Measurements from ENCODE around the gene CUBN. TPM values are rescaled to one million over a fixed set of nuclear protein-coding genes. Genes with fewer than 3 reads are reported as not detected.

The CUBN gene
- total RNA-seq, 1 experiment from 2014 or later = 0.34 TPM

- Histone ChIP-seq H3K27me3 (no peaks in the 10 kb centered on the region), H3K27ac (peak overlapping the region; percentile 99), H3K9me3 (replicated peaks) (no peaks in the 10 kb centered on the region), H3K4me1 (peaks cover 41% of the 10 kb centered on the region), H3K36me3 (no peaks in the 10 kb centered on the region), H3K4me3 (no peak overlapping the region)
- DNase-seq = no peak
Observed at GRCh38 chr10:16986082-16986405, 143.6 kb downstream of the CUBN start.

DNA sequence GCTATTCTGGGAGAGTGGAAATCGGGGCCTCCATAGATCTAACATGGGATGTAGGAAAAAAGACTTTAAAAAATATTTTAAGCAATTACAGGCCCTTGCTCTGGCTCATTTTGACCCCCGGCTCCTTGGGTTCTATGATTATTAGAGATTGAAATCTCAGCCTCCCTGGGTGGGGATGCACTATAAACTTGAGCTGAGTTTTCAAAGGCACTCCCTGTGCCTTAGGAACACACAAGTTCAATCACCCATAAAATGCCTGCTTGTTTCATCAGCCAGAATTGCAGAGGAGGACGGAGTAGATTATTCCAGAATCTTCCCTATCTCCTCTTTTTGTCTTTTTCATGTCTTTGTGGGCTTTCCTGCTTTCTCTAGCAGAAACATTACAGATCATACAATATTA lies 145.4 kb downstream of the CUBN start:
- DNase-seq = no peak
- Histone ChIP-seq H3K4me1 (peaks cover 34% of the 10 kb centered on the region), H3K27me3 (no peaks in the 10 kb centered on the region), H3K27ac (no peak overlapping the region), H3K9me3 (replicated peaks) (no peaks in the 10 kb centered on the region), H3K36me3 (no peaks in the 10 kb centered on the region), H3K4me3 (no peak overlapping the region)

DNA sequence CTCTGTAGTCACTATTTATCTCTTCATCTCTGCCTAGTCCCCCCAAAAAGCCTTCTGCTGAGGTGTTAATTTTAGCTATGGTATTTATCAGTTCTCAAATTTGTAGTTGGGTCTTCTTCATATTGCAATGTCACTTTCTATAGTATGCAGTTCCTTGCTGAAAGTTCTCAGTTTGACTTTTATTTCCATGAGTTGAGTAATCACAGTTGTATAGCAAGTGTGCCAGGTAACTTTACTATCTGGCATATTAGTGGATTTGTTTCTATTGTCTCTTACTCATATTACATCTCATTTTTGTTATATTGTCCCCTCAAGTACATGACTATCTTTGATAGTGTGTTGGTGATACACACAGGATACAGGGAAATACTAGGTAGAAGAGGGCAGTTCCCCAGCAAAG lies 152.8 kb downstream of the CUBN start:
- no peaks in the 10 kb centered on the region for H3K27me3 ChIP-seq
- no peaks in the 10 kb centered on the region for H3K9me3 ChIP-seq (replicated peaks)
- H3K4me1 ChIP-seq = no peaks in the 10 kb centered on the region

GRCh38 chr10:16975188-16975587 lies 154.4 kb downstream of the CUBN start:
- no peaks in the 10 kb centered on the region for H3K27me3 ChIP-seq
- no peak overlapping the region for H3K27ac ChIP-seq
- DNase-seq = no peak
- H3K9me3 ChIP-seq (replicated peaks) = no peaks in the 10 kb centered on the region
- no peaks in the 10 kb centered on the region for H3K4me1 ChIP-seq
- no peaks in the 10 kb centered on the region for H3K36me3 ChIP-seq
- H3K4me3 ChIP-seq = no peak overlapping the region

More for the DNA sequence above, 152.8 kb downstream of the CUBN start:
- DNase-seq = no peak
- Histone ChIP-seq H3K27ac (no peak overlapping the region), H3K4me3 (no peak overlapping the region), H3K36me3 (no peaks in the 10 kb centered on the region)

- Histone ChIP-seq H3K4me1 (peaks cover 46% of the 10 kb centered on the region), H3K4me3 (no peak overlapping the region), H3K27me3 (no peaks in the 10 kb centered on the region), H3K36me3 (no peaks in the 10 kb centered on the region), H3K9me3 (replicated peaks) (no peaks in the 10 kb centered on the region), H3K27ac (peak overlapping the region; percentile 98)
- DNase-seq = peak; percentile 74
Observed at GRCh38 chr10:16968416-16969041, 161.1 kb downstream of the CUBN start.

DNA sequence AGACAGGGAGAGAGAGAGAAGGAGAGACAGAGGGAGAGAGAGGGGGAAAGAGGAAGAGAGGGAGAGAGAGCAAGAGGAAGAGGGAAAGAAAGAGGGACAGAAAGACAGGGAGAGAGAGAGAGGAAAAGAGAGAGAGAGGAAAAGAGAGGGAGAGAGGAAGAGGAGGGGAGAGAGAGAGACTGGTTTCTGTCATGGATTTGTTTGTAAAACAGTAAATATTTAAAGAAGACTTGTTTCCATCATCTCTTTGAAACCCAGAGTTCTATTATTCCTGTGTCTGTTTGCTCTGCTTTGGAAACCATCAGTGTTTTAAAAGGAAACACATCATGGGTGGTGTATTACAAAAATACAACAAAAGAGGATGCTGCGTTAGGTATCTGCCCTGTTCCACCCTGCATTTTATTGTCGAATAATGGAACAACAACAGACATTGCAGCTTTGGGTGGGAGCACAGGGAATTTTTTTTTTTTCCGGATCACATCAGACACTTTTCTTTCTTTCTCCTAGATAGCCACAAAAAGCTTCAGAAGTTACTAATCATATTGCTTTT lies 161.7 kb downstream of the CUBN start:
- no peaks in the 10 kb centered on the region for H3K9me3 ChIP-seq (replicated peaks)
- H3K4me1 ChIP-seq = peaks cover 48% of the 10 kb centered on the region
- no peaks in the 10 kb centered on the region for H3K36me3 ChIP-seq
- no peaks in the 10 kb centered on the region for H3K27me3 ChIP-seq
- H3K4me3 ChIP-seq = no peak overlapping the region
- no peak for DNase-seq
- peak overlapping the region; percentile 98 for H3K27ac ChIP-seq

DNA sequence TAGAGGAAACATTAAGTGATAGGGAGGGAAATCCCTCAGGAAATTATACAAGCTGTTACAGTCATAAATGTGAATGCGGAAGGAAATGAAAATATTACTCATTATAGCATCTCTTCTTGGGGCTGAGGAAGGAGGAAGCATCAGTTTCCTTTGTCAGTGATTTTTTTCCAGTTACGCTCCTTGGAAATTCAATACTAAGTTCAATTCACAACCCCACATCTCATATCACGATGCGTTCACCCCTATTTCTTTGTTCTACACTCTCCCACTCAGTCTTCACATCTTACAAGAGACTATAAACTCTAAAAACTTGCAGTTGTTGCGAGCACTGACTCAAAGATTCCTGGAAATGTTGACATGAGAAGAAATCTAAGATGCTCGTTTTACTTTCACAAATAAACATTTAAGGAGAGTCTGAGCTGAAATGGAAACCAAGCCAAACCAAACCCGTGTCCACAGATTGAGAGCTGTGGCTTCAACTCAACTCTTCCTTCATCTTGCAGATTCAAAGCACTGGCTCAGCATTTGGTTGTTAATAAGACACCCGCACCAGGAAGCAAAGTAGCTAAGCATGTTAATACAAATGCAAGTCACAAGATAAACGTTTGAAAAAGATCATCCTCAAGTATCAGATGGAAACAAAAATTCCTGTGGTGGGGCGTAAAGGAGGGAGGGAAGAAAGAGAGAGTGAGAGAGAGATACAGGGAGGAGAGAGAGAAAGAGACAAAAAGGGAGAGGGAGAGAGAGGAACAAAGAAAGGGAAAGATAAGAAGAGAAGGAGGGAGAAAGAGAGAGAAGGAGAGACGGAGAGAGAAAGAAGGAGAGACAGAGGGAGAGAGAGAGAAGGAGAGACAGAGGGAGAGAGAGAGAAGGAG lies 162.4 kb downstream of the CUBN start:
- Histone ChIP-seq H3K4me1 (peaks cover 48% of the 10 kb centered on the region), H3K27me3 (no peaks in the 10 kb centered on the region), H3K27ac (peak overlapping the region; percentile 98), H3K4me3 (no peak overlapping the region), H3K9me3 (replicated peaks) (no peaks in the 10 kb centered on the region), H3K36me3 (no peaks in the 10 kb centered on the region)
- no peak for DNase-seq

- Histone ChIP-seq H3K4me1 (peaks cover 48% of the 10 kb centered on the region), H3K36me3 (no peaks in the 10 kb centered on the region), H3K27me3 (no peaks in the 10 kb centered on the region), H3K9me3 (replicated peaks) (no peaks in the 10 kb centered on the region), H3K4me3 (peak overlapping the region; percentile 50), H3K27ac (peak overlapping the region; percentile 98)
- DNase-seq = peak; percentile 89 to 94
Observed at GRCh38 chr10:16965740-16966447, 163.7 kb downstream of the CUBN start.

GRCh38 chr10:16965344-16965616 lies 164.3 kb downstream of the CUBN start:
- H3K4me1 ChIP-seq = peaks cover 52% of the 10 kb centered on the region
- H3K9me3 ChIP-seq (replicated peaks) = no peaks in the 10 kb centered on the region
- peak overlapping the region; percentile 98 for H3K27ac ChIP-seq
- H3K4me3 ChIP-seq = peak overlapping the region; percentile 50
- no peaks in the 10 kb centered on the region for H3K27me3 ChIP-seq
- no peaks in the 10 kb centered on the region for H3K36me3 ChIP-seq
- DNase-seq = peak; percentile 70 to 79

DNA sequence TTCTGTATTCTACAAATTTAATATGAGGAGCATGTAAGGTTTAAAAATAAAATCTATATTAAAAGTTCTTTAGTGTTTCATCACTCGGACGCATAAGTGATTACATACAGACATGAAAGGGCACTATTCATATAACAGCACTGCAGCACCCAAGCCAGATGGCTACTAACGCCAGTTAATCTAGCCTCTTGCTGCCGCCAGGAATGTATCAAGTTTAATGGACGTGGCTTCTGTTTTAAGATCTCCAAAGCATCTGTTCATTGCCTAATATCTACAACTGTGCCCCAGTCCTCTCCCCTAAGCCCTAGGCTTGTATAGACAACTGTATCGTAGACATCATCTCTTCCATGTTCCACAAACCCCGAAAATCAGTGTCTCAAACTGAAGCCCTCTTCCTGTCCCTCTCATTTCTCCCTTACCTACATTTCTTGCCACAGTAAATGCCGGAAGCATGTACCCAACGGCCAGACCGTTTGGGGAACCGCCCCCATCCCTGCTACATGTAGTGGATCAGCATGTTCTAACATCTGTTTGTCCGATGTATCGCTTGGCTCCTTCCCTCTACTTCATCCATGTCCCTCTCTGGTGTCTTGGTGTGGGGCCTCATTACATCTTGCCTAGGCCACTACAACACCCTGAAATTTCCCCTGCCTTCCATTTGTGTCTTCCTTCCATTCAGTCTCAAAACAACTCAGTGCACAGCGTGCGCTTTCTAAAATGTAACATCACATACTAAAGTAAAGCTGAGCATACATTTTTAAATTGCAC lies 164.9 kb downstream of the CUBN start:
- H3K4me3 ChIP-seq = peak overlapping the region; percentile 50

GRCh38 chr10:16960551-16960950 lies 169.1 kb downstream of the CUBN start:
- H3K27me3 ChIP-seq = no peaks in the 10 kb centered on the region
- H3K4me1 ChIP-seq = peaks cover 23% of the 10 kb centered on the region
- H3K27ac ChIP-seq = no peak overlapping the region
- no peaks in the 10 kb centered on the region for H3K36me3 ChIP-seq
- no peaks in the 10 kb centered on the region for H3K9me3 ChIP-seq (replicated peaks)
- DNase-seq = peak; percentile 22 to 38
- no peak overlapping the region for H3K4me3 ChIP-seq

More for the DNA sequence above, 164.9 kb downstream of the CUBN start:
- no peaks in the 10 kb centered on the region for H3K27me3 ChIP-seq
- peaks cover 52% of the 10 kb centered on the region for H3K4me1 ChIP-seq
- H3K27ac ChIP-seq = peak overlapping the region; percentile 98
- peak; percentile 77 to 88 for DNase-seq
- no peaks in the 10 kb centered on the region for H3K36me3 ChIP-seq
- no peaks in the 10 kb centered on the region for H3K9me3 ChIP-seq (replicated peaks)

DNA sequence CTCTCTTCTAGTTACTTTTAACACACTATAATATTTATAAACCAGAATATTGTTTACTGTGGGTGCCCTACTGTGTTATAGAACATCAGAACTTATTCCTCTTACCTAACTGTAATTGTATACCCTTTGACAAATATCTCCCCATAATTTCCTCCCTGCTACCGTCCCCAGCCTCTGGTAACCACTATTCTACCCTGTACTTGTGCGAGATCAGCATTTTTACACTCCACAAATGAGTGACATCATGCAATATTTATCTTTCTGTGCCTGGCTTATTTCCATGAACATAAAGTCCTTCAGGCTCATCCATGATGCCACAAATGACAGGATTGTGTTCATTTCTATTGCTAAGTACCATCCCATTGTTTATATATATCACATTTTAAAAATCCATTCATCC lies 172.6 kb downstream of the CUBN start:
- Histone ChIP-seq H3K36me3 (no peaks in the 10 kb centered on the region), H3K27me3 (no peaks in the 10 kb centered on the region), H3K9me3 (replicated peaks) (no peaks in the 10 kb centered on the region), H3K27ac (no peak overlapping the region), H3K4me3 (no peak overlapping the region), H3K4me1 (peaks cover 14% of the 10 kb centered on the region)
- no peak for DNase-seq

- no peak overlapping the region for H3K27ac ChIP-seq
- H3K9me3 ChIP-seq (replicated peaks) = no peaks in the 10 kb centered on the region
- H3K4me1 ChIP-seq = peaks cover 26% of the 10 kb centered on the region
- H3K27me3 ChIP-seq = no peaks in the 10 kb centered on the region
- H3K36me3 ChIP-seq = no peaks in the 10 kb centered on the region
- DNase-seq = no peak
- no peak overlapping the region for H3K4me3 ChIP-seq
Observed at GRCh38 chr10:16954280-16955030, 175.2 kb downstream of the CUBN start.

GRCh38 chr10:16953270-16953669 lies 176.3 kb downstream of the CUBN start:
- no peaks in the 10 kb centered on the region for H3K36me3 ChIP-seq
- H3K27ac ChIP-seq = no peak overlapping the region
- H3K4me1 ChIP-seq = peaks cover 26% of the 10 kb centered on the region
- no peaks in the 10 kb centered on the region for H3K9me3 ChIP-seq (replicated peaks)
- H3K27me3 ChIP-seq = no peaks in the 10 kb centered on the region
- no peak overlapping the region for H3K4me3 ChIP-seq
- no peak for DNase-seq
